OCI-LY1 (cell line): ENCODE measurements around the gene SPSB3.

Source experiments
- H2AFZ ChIP-seq: fragments of 200-600 bp; sonication (generic), shearing (Covaris generic); 2 replicates; pipeline ENCODE4 v1.6.0; 2014; ENCODE audit warnings: antibody characterized with exemption, mild to moderate bottlenecking, low read length
- H3F3A ChIP-seq: fragments of 200-600 bp; sonication (generic), shearing (Covaris generic); 2 replicates; pipeline ENCODE4 v1.6.0; 2014; ENCODE audit warnings: mild to moderate bottlenecking, antibody characterized with exemption, low read length, moderate library complexity; ENCODE audit not compliant: insufficient read depth
- H3K27ac ChIP-seq: fragments of 200-600 bp; sonication (generic); 2 replicates; pipeline ENCODE4 v1.5.1; 2014; ENCODE audit warnings: low read length, mixed run types, mild to moderate bottlenecking, low read depth; ENCODE audit not compliant: poor library complexity, severe bottlenecking
- H3K27me3 ChIP-seq: fragments of 200-600 bp; sonication (generic); 2 replicates; pipeline ENCODE4 v1.6.0; 2014; ENCODE audit warnings: antibody characterized with exemption, mild to moderate bottlenecking, low read length, moderate library complexity; ENCODE audit not compliant: insufficient read depth
- H3K36me3 ChIP-seq: fragments of 200-600 bp; sonication (generic); 2 replicates; pipeline ENCODE4 v1.6.1; 2014; ENCODE audit warnings: mild to moderate bottlenecking, antibody characterized with exemption, low read length, moderate library complexity, mixed read lengths; ENCODE audit not compliant: insufficient read depth
- H3K4me1 ChIP-seq: fragments of 200-600 bp; sonication (generic); 2 replicates; pipeline ENCODE4 v1.5.1; 2014; ENCODE audit warnings: mild to moderate bottlenecking, low read length, moderate library complexity; ENCODE audit not compliant: insufficient read depth, severe bottlenecking
- H3K4me2 ChIP-seq: fragments of 200-600 bp; sonication (generic), shearing (Covaris generic); 2 replicates; pipeline ENCODE4 v1.6.1; 2014; ENCODE audit warnings: low read length
- H3K4me3 ChIP-seq: fragments of 200-600 bp; sonication (generic); 2 replicates; pipeline ENCODE4 v1.5.1; 2014; ENCODE audit warnings: low read length, low read depth, mild to moderate bottlenecking, mixed read lengths; ENCODE audit not compliant: poor library complexity, severe bottlenecking
- H3K79me2 ChIP-seq: fragments of 200-600 bp; shearing (Covaris generic); 2 replicates; pipeline ENCODE4 v1.6.1; 2016; ENCODE audit warnings: mixed run types, low read length, mixed read lengths; ENCODE audit not compliant: insufficient read depth
- H3K9ac ChIP-seq: fragments of 200-600 bp; sonication (generic), shearing (Covaris generic); 2 replicates; pipeline ENCODE4 v1.6.1; 2014; ENCODE audit warnings: mild to moderate bottlenecking, low read length, mixed read lengths
- H3K9me2 ChIP-seq: fragments of 200-600 bp; sonication (generic), shearing (Covaris generic); 2 replicates; pipeline ENCODE4 v1.6.1; 2014; ENCODE audit warnings: low read depth, mild to moderate bottlenecking, low read length, mixed read lengths
- H3K9me3 ChIP-seq: fragments of 200-600 bp; shearing (Covaris generic); 2 replicates; pipeline ENCODE4 v1.6.1; 2014; ENCODE audit warnings: low read length, mixed read lengths
- H4K20me1 ChIP-seq: fragments of 200-600 bp; sonication (generic), shearing (Covaris generic); 2 replicates; pipeline ENCODE4 v1.6.0; 2016; ENCODE audit warnings: mild to moderate bottlenecking, low read length; ENCODE audit not compliant: insufficient read depth
- EZH2 ChIP-seq: fragments of 200-600 bp; sonication (generic), shearing (Covaris generic); IDR thresholded peaks from 2 replicates; pipeline ENCODE4 v1.8.0; 2017; ENCODE audit warnings: borderline replicate concordance, mixed run types, mild to moderate bottlenecking, antibody characterized with exemption, low read length, moderate library complexity, mixed read lengths
- TF ChIP-seq, protein P1 (sequence below): fragments of 200-600 bp; sonication (generic), shearing (Covaris generic); IDR thresholded peaks from 2 replicates; pipeline ENCODE4 v1.5.1; 2017; ENCODE audit warnings: mild to moderate bottlenecking, antibody characterized with exemption, low read length, moderate library complexity, mixed read lengths

Gene SPSB3

DNA sequence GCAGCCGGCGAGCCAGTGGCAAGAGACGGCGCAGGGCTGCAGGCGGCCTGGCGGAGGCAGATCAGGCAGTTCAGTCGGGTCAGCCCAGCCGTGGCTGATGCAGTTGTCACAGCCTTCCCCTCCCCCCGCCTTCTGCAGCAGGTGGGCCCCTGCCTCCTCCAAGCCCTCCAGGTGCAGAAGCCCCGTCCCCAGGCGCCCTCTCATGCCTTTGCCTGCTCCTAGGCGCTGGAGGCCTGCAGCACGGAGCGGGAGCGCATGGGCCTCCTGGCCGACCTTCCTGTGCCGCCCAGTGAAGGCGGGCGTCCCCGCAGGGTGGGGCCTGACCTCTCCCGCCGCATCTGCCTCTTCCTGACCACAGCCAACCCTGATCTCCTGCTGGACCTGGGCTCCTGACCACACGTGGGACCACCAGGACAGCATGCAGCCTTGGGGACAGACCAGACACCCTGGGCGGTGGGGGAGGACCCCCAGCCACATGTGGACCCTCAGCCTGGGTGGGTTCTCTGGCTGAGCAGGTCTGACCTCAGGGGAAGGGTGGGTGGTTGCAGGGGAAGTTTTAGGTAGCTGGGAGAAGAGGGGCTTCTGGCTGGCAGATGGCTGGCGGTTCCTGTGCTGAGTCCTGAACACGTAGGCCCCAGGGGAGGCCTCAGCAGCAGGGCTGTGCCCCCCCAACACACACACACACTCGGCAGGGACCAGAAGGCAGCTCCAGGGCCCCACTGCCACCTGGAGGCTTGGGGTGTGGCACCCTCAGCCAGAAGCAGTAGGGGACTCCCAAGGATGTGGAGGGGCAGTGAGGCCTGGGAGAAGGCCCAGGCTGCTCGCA lies 6.3 kb downstream of the SPSB3 start:
- Histone ChIP-seq H3K4me2 (no peak overlapping the region), H3K9ac (no peak overlapping the region), H3K36me3 (peaks cover 49% of the 10 kb centered on the region), H3K27ac (no peak overlapping the region), H3K79me2 (0 out of 2 replicates have a peak, but pooled peaks cover 3% of the 10 kb centered on the region), H3K9me2 (no peaks in the 10 kb centered on the region), H3K4me3 (no peak overlapping the region), H3K9me3 (no peaks in the 10 kb centered on the region), H2AFZ (no peak overlapping the region), H4K20me1 (no peaks in the 10 kb centered on the region), H3K4me1 (peaks cover 19% of the 10 kb centered on the region), H3F3A (0 out of 2 replicates have a peak, but pooled peaks cover 3% of the 10 kb centered on the region), H3K27me3 (no peaks in the 10 kb centered on the region)
- TF ChIP-seq, protein P1, sequence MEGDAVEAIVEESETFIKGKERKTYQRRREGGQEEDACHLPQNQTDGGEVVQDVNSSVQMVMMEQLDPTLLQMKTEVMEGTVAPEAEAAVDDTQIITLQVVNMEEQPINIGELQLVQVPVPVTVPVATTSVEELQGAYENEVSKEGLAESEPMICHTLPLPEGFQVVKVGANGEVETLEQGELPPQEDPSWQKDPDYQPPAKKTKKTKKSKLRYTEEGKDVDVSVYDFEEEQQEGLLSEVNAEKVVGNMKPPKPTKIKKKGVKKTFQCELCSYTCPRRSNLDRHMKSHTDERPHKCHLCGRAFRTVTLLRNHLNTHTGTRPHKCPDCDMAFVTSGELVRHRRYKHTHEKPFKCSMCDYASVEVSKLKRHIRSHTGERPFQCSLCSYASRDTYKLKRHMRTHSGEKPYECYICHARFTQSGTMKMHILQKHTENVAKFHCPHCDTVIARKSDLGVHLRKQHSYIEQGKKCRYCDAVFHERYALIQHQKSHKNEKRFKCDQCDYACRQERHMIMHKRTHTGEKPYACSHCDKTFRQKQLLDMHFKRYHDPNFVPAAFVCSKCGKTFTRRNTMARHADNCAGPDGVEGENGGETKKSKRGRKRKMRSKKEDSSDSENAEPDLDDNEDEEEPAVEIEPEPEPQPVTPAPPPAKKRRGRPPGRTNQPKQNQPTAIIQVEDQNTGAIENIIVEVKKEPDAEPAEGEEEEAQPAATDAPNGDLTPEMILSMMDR, result no peak
- TF ChIP-seq EZH2, result no peak

GRCh38 chr16:1775006-1775845 lies 7.1 kb downstream of the SPSB3 start:
- Histone ChIP-seq H3K27ac (no peak overlapping the region), H3K27me3 (no peaks in the 10 kb centered on the region), H3K4me3 (no peak overlapping the region), H3K79me2 (0 out of 2 replicates have a peak, but pooled peaks cover 3% of the 10 kb centered on the region), H2AFZ (no peak overlapping the region), H3F3A (no peaks in the 10 kb centered on the region), H4K20me1 (no peaks in the 10 kb centered on the region), H3K9me2 (no peaks in the 10 kb centered on the region), H3K9me3 (no peaks in the 10 kb centered on the region), H3K9ac (no peak overlapping the region; the same call in 1 of the 2 replicates), H3K4me1 (peaks cover 18% of the 10 kb centered on the region), H3K36me3 (peaks cover 45% of the 10 kb centered on the region), H3K4me2 (no peak overlapping the region)
- no peak for TF ChIP-seq EZH2
- TF ChIP-seq, protein P1, result no peak

- no peak for TF ChIP-seq EZH2
- TF ChIP-seq, protein P1, result no peak
- H2AFZ ChIP-seq, result no peak overlapping the region
- no peak overlapping the region for H3K27ac ChIP-seq
- H3K9me3 ChIP-seq, result no peaks in the 10 kb centered on the region
- 0 out of 2 replicates have a peak, but pooled peaks cover 3% of the 10 kb centered on the region for H3K79me2 ChIP-seq
- no peaks in the 10 kb centered on the region for H4K20me1 ChIP-seq
- no peaks in the 10 kb centered on the region for H3F3A ChIP-seq
- peak overlapping the region; percentile 88; the same call in 1 of the 2 replicates for H3K9ac ChIP-seq
- H3K4me2 ChIP-seq, result peak overlapping the region; percentile 91
- no peaks in the 10 kb centered on the region for H3K9me2 ChIP-seq
- no peaks in the 10 kb centered on the region for H3K27me3 ChIP-seq
- H3K4me3 ChIP-seq, result peak overlapping the region; percentile 85
- peaks cover 22% of the 10 kb centered on the region for H3K4me1 ChIP-seq
- H3K36me3 ChIP-seq, result peaks cover 48% of the 10 kb centered on the region
These were observed 8.0 kb downstream of the SPSB3 start for GRCh38 chr16:1774448-1774780.
